OCI-LY3 (cell line): Measurements from ENCODE around the gene MGAT5B.
A peak's percentile ranks its signal among the peaks of the same experiment; 100 is the strongest.

ENCODE experiments used
- EZH2phosphoT487 ChIP-seq: fragments of 200-600 bp; shearing (Covaris generic); IDR thresholded peaks from 2 replicates; pipeline ENCODE4 v1.6.1; 2018; ENCODE audit warnings: antibody characterized with exemption, mixed run types, low read depth
- TF ChIP-seq, protein P1 (sequence below): fragments of 200-600, 300-600 bp; sonication (generic); IDR thresholded peaks from 2 replicates; pipeline ENCODE4 v1.5.1; 2014; ENCODE audit warnings: antibody characterized with exemption, low read length, low read depth

- TF ChIP-seq, protein P1, sequence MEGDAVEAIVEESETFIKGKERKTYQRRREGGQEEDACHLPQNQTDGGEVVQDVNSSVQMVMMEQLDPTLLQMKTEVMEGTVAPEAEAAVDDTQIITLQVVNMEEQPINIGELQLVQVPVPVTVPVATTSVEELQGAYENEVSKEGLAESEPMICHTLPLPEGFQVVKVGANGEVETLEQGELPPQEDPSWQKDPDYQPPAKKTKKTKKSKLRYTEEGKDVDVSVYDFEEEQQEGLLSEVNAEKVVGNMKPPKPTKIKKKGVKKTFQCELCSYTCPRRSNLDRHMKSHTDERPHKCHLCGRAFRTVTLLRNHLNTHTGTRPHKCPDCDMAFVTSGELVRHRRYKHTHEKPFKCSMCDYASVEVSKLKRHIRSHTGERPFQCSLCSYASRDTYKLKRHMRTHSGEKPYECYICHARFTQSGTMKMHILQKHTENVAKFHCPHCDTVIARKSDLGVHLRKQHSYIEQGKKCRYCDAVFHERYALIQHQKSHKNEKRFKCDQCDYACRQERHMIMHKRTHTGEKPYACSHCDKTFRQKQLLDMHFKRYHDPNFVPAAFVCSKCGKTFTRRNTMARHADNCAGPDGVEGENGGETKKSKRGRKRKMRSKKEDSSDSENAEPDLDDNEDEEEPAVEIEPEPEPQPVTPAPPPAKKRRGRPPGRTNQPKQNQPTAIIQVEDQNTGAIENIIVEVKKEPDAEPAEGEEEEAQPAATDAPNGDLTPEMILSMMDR: peak; percentile 17
- TF ChIP-seq EZH2phosphoT487: no peak
Observed at GRCh38 chr17:76940738-76941350, 72.6 kb downstream of the MGAT5B start.
